Measurements from ENCODE around the gene TRAF7.
"Not testable (repeated sequence)": the region's sequence is repeated elsewhere in the genome, so short reads cannot be mapped to it uniquely, and the experiment has no call there.

Gene TRAF7

GRCh38 chr16:2155091-2155950 lies at the start of gene TRAF7:
Gene TRAF7 (plus strand): TSS chr16:2155782. CDS start chr16:2163921, 8,139 bp downstream.
- Histone ChIP-seq H3K27me3 (ENCODE audit: control insufficient read depth, insufficient read depth, low read length) (no peaks in the 10 kb centered on the region), H3K4me1 (ENCODE audit: control insufficient read depth, insufficient read depth, low read length) (peaks cover 9% of the 10 kb centered on the region), H3K9me3 (ENCODE audit: control insufficient read depth, insufficient read depth, low read length) (no peaks in the 10 kb centered on the region), H3K9ac (ENCODE audit: low read depth, low read length) (peak within 1 kb of the TSS; percentile 97), H3K4me3 (ENCODE audit: low read depth, low read length) (peak within 1 kb of the TSS; percentile 100), H3K36me3 (ENCODE audit: control insufficient read depth, insufficient read depth, low read length) (peaks cover 38% of the 10 kb centered on the region)

DNA sequence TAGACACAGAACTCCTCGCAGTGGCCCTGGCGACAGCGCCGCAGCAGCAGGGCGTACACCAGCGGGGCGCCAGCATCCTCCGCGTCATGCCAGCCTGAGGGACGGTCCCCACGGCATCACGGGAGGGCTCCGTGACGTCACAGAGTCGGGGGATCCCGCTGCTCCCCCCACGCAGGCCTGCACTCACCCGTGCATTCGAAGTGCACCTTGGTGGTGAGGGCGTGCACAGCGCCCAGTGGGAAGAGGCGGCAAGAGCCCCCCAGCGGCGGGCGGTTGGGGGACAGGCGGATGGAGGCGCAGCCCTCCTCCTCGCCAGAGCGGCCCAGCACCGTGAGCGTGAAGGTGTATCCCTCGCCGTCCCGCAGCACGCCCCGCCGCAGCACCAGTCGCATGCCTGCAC lies 49.4 kb upstream of the TRAF7 start:
- H3K36me3 ChIP-seq (ENCODE audit: control insufficient read depth, insufficient read depth, low read length): peaks cover 24% of the 10 kb centered on the region
- not testable (repeated sequence) for H3K9me3 ChIP-seq (ENCODE audit: control insufficient read depth, insufficient read depth, low read length)

GRCh38 chr16:2107121-2107790 lies 48.3 kb upstream of the TRAF7 start:
- H3K36me3 ChIP-seq (ENCODE audit: control insufficient read depth, insufficient read depth, low read length): peaks cover 21% of the 10 kb centered on the region
- not testable (repeated sequence) for H3K27me3 ChIP-seq (ENCODE audit: control insufficient read depth, insufficient read depth, low read length); H3K4me1 ChIP-seq (ENCODE audit: control insufficient read depth, insufficient read depth, low read length); H3K9me3 ChIP-seq (ENCODE audit: control insufficient read depth, insufficient read depth, low read length); H3K9ac ChIP-seq (ENCODE audit: low read depth, low read length); H3K4me3 ChIP-seq (ENCODE audit: low read depth, low read length)

More for the DNA sequence above, 49.4 kb upstream of the TRAF7 start:
- H3K4me1 ChIP-seq (ENCODE audit: control insufficient read depth, insufficient read depth, low read length); H3K27me3 ChIP-seq (ENCODE audit: control insufficient read depth, insufficient read depth, low read length); H3K4me3 ChIP-seq (ENCODE audit: low read depth, low read length); H3K9ac ChIP-seq (ENCODE audit: low read depth, low read length): not testable (repeated sequence)

DNA sequence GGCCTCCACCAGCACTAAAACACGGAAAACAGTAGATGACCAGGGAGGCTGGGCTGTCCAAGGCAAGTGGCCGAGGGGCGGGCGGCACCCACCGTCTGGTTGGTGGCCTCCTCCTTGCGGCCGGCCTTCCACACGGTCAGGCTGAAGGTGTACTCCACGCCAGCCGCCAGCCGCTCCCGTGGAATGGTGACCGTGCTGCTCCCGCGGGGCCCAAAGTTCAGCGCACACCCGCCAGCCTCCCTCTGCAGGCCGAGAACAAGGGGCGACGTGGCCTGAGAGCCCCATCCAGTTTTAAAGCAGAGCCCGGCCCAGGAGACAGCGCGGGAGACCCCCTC lies 47.8 kb upstream of the TRAF7 start:
- not testable (repeated sequence) for H3K4me1 ChIP-seq (ENCODE audit: control insufficient read depth, insufficient read depth, low read length); H3K9me3 ChIP-seq (ENCODE audit: control insufficient read depth, insufficient read depth, low read length); H3K4me3 ChIP-seq (ENCODE audit: low read depth, low read length); H3K27me3 ChIP-seq (ENCODE audit: control insufficient read depth, insufficient read depth, low read length); H3K9ac ChIP-seq (ENCODE audit: low read depth, low read length)
- H3K36me3 ChIP-seq (ENCODE audit: control insufficient read depth, insufficient read depth, low read length): peaks cover 19% of the 10 kb centered on the region

GRCh38 chr16:2108446-2109270 lies 46.9 kb upstream of the TRAF7 start:
- H3K27me3 ChIP-seq (ENCODE audit: control insufficient read depth, insufficient read depth, low read length); H3K4me3 ChIP-seq (ENCODE audit: low read depth, low read length); H3K9me3 ChIP-seq (ENCODE audit: control insufficient read depth, insufficient read depth, low read length); H3K9ac ChIP-seq (ENCODE audit: low read depth, low read length); H3K4me1 ChIP-seq (ENCODE audit: control insufficient read depth, insufficient read depth, low read length): not testable (repeated sequence)
- H3K36me3 ChIP-seq (ENCODE audit: control insufficient read depth, insufficient read depth, low read length): peaks cover 15% of the 10 kb centered on the region

DNA sequence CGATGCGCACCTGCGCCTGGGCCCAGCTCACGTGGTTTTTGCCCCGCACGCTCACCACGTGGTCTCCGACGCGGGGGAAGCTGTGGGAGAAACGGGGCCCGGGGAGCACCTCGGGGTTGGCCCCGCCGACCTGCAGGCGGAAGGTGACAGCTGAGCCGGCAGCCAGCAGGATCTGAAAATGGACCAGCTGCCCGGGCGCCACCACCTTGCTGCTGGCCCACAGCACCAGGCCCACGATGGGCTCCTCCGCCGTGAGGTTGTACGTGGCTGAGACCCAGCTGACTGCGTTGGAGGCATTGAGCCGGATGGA lies 46.4 kb upstream of the TRAF7 start:
- H3K27me3 ChIP-seq (ENCODE audit: control insufficient read depth, insufficient read depth, low read length); H3K9ac ChIP-seq (ENCODE audit: low read depth, low read length); H3K4me3 ChIP-seq (ENCODE audit: low read depth, low read length); H3K4me1 ChIP-seq (ENCODE audit: control insufficient read depth, insufficient read depth, low read length); H3K9me3 ChIP-seq (ENCODE audit: control insufficient read depth, insufficient read depth, low read length): not testable (repeated sequence)
- H3K36me3 ChIP-seq (ENCODE audit: control insufficient read depth, insufficient read depth, low read length): peaks cover 17% of the 10 kb centered on the region

GRCh38 chr16:2109872-2110271 lies 45.7 kb upstream of the TRAF7 start:
- peaks cover 17% of the 10 kb centered on the region for H3K36me3 ChIP-seq (ENCODE audit: control insufficient read depth, insufficient read depth, low read length)
- H3K9ac ChIP-seq (ENCODE audit: low read depth, low read length); H3K4me1 ChIP-seq (ENCODE audit: control insufficient read depth, insufficient read depth, low read length); H3K9me3 ChIP-seq (ENCODE audit: control insufficient read depth, insufficient read depth, low read length); H3K27me3 ChIP-seq (ENCODE audit: control insufficient read depth, insufficient read depth, low read length); H3K4me3 ChIP-seq (ENCODE audit: low read depth, low read length): not testable (repeated sequence)

GRCh38 chr16:2110332-2111008 lies 45.1 kb upstream of the TRAF7 start:
- peaks cover 17% of the 10 kb centered on the region for H3K36me3 ChIP-seq (ENCODE audit: control insufficient read depth, insufficient read depth, low read length)
- not testable (repeated sequence) for H3K4me1 ChIP-seq (ENCODE audit: control insufficient read depth, insufficient read depth, low read length); H3K9me3 ChIP-seq (ENCODE audit: control insufficient read depth, insufficient read depth, low read length); H3K9ac ChIP-seq (ENCODE audit: low read depth, low read length); H3K27me3 ChIP-seq (ENCODE audit: control insufficient read depth, insufficient read depth, low read length); H3K4me3 ChIP-seq (ENCODE audit: low read depth, low read length)

- H3K9ac ChIP-seq (ENCODE audit: low read depth, low read length); H3K4me1 ChIP-seq (ENCODE audit: control insufficient read depth, insufficient read depth, low read length); H3K9me3 ChIP-seq (ENCODE audit: control insufficient read depth, insufficient read depth, low read length); H3K27me3 ChIP-seq (ENCODE audit: control insufficient read depth, insufficient read depth, low read length); H3K4me3 ChIP-seq (ENCODE audit: low read depth, low read length): not testable (repeated sequence)
- peaks cover 15% of the 10 kb centered on the region for H3K36me3 ChIP-seq (ENCODE audit: control insufficient read depth, insufficient read depth, low read length)
Measured at GRCh38 chr16:2111009-2111353, 44.6 kb upstream of the TRAF7 start.

DNA sequence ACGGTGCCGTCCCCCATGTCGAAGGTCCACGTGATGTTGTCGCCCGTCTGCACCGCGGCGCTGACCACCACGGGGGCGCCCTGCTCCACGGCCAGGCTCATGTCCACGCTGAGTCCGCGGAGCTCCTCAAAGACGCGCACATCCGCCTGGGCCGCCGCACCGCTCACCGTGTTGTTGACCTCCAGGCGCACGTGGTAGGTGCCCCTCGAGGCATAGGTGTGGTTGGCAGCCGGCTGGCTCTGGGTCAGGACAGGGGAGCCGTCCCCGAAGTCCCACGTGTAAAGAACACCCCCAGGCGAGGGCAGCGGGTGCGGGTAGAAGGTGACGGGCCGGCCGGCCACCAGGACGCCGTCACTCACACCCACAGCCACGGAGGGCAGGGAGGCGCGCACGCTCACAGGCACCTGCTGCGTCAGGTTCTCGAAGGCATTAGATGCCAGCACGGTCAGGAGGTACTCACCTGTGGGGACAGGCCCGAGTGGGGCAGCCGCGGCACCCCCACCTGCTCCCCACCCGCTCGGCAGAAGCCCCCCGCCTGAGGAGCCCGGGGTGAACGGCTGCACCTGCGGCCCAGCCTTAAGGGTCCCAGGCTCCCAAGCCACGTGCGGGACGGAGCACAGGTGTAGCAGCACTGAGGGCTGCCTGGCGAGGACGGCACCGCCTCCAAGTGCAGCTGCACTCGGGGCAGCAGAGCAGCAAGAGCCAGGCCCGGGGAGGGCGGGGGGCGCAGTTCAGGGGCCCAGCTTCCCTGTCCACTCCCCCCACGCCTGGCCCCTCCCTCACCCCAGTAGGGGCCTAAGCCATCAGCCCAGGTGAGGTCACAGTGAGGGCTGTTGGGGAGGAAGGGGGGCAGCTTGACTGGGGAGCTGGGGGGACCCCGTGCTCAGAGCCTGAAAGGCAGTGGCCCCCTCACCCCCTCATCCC lies 43.9 kb upstream of the TRAF7 start:
- H3K36me3 ChIP-seq (ENCODE audit: control insufficient read depth, insufficient read depth, low read length): peaks cover 15% of the 10 kb centered on the region
- not testable (repeated sequence) for H3K4me3 ChIP-seq (ENCODE audit: low read depth, low read length); H3K4me1 ChIP-seq (ENCODE audit: control insufficient read depth, insufficient read depth, low read length); H3K9me3 ChIP-seq (ENCODE audit: control insufficient read depth, insufficient read depth, low read length); H3K27me3 ChIP-seq (ENCODE audit: control insufficient read depth, insufficient read depth, low read length); H3K9ac ChIP-seq (ENCODE audit: low read depth, low read length)

- H3K9me3 ChIP-seq (ENCODE audit: control insufficient read depth, insufficient read depth, low read length); H3K9ac ChIP-seq (ENCODE audit: low read depth, low read length); H3K4me3 ChIP-seq (ENCODE audit: low read depth, low read length); H3K4me1 ChIP-seq (ENCODE audit: control insufficient read depth, insufficient read depth, low read length); H3K27me3 ChIP-seq (ENCODE audit: control insufficient read depth, insufficient read depth, low read length): not testable (repeated sequence)
- H3K36me3 ChIP-seq (ENCODE audit: control insufficient read depth, insufficient read depth, low read length): peaks cover 15% of the 10 kb centered on the region
Measured at GRCh38 chr16:2112539-2113106, 43.0 kb upstream of the TRAF7 start.

Data from iPS-15b (cell line).